ENCODE measurements around the gene FRMD1.

The FRMD1 gene

DNA sequence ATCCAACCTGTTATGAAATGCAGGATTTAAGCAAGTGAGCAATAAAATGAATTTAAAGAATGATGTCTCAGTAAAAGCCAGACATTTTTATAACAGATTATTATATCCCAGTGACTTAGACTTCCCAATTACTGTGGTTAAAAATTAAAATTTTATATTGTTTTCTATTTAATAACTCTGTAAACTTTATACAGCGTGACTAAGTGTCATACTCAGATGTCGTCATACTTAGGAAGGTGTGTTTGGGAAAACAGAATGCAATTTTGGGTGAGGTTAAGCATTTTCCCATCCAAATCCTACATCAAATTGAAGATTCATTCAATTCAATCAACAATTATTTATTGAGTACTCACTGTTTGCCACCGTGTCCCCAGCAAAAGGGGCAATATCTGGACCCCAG lies 31.4 kb upstream of the FRMD1 start:
- no peak for DNase-seq

DNA sequence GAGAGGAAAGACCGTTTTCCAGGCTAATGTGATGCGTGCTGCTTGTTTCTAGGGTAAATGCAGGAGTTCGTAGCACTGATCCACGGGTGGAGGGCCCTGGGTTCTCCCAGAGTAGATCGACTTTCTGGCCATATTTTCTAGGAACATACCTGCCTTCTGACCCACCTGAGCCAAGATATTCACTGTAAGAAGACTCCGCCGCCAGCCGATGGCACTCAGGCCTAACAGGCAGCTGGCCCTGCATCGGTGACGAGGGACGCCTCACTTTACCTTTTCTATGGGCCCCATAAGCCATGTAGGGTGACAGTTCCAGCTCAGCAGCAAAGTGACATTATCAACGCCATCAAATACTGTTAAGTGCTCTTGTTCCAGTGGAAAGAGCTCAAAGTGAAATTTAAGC lies 30.2 kb upstream of the FRMD1 start:
- no peak for DNase-seq

DNA sequence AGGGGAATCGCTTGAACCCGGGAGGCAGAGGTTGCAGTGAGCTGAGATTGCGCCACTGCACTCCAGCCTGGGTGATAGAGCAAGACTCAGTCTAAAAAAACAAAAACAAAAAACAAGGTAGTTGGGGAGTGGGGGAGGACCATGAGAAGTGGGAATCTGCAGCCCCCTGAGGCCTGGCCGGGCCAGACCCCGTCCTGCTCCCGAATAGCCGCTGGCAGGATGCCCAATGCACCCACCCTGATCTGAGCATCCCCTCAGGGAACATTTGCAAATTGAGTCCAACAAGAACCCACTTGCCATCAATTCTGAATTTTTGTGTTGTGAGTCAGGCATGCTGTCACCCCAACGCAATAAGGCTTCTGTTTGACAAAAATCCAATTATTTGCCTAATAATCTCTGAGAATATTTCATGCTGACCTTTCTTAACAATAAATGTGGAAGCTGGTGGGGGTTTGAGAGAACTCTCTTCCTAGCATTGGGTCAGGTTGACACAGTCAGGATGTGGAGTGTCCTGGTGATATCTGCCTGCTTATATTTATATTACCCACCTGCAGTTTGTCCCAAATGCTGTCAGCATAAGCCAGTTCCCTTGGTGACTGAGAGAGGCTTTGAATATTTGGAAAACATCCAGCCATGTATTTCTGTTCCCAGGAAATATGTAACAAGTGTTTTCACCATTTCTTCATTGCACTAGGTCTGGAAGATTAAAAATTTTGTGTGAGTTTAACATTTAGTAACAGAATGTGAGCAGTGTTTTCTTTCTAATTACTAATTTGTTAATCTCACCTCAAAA lies 28.4 kb upstream of the FRMD1 start:
- DNase-seq = no peak

DNA sequence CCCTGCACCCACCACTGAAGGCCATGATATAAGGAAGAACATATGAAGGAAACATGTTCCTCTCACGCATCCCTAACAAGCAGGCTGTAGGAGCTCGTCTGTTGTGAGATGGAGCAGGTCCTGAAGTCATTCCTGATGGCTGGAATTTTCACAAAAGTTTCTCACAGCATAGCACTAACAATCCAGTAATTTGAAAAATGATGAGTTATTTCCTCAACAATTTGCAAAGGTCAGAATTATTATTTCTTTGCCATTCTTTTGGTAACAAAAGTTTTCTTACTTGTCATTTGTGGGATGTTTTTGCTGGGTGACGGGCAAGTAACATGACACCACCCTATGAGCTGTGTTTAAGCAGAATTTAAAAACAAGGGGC lies 27.6 kb upstream of the FRMD1 start:
- DNase-seq = no peak

DNA sequence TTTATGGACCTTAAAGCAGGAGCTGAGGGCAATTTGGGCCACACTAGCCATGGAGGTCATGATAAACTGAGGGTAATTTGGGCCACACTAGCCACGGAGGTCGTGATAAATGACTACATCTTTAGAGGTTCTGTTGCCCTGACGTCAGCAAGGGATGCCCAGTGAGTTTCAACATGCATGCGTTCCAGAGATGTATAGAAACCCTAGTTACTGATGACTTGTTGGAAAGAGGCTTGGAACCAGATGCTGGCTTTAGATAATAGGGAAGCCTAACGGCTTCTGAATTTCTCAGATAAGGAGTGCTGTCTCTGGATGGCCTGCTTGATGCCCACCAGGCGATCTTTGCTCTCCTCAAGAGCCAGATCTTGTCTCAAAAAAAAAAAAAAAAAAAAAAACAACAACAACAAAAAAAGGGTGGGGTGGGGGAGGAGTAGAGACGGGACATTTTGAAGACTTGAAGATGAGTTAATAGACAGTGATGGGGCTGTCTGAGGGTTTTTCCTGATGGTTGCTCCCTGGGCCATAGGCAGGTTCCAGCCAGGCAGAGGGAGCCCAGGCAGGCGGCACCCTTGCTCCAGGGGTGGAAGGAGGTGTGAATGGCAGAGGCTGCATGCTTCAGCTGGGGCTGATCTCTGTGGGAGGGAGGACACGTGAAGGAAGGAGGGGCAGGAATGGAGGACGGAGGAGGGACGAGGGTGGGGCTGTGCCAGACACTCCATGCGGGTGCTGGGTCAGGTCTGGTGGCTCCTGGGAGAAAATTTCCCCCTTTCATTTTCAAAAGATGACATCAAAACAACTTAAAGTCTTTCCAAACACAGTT lies 27.0 kb upstream of the FRMD1 start:
- DNase-seq = no peak

DNA sequence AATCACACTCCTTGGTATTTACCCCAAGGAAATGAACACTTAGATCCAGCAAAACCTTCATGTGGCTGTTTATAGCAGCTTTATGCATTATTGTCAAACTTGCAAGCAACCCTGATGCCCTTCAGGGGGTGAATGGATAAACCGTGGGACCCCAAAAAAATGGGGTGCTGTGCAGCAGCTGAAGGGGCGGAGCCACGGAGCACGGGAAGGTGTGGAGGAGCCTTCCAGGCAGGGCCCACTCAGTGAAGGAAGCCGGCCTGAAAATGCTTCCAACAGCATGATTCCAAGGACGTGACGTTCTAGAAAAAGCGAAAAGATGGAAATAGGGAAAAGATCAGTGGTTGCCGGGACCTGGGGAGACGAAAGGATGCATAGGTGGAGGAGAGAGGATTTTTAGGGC lies 25.6 kb upstream of the FRMD1 start:
- no peak for DNase-seq

DNA sequence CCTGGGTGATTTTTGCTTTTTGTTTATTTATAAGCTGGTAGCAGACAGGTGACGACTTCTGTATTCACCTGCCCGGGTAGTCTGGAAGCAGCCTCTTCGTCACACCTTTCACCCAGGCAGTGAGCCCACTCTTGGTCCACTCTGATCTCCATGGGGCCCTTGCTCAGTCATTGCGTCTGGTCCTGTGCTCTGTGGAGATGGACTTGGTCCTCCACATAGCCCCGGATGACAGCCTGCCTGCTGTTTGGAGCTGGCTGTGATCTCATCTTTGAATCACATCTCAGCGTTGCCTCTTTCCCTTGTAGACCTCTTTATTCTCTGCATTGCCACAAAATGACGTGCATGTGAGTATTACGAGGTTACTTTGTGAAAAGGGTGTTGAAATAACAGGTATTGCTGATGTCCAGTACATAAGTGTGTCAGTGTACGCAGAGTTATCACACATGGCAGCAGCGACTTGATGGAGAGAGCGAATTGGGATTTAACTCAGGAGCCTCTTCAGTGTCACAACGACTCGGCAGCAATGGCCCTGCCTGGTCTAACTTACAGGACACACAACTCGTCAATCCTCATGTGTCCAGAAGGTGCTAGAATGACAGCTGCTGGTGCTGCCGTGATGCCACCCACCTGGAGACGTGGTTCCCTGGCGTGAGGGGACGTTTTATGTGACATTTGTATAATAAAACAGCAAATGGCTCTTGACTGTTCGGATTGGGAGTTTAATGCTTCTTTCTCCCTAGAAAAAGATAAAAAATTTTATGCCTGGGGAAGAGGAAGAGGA lies 24.2 kb upstream of the FRMD1 start:
- DNase-seq = no peak

DNA sequence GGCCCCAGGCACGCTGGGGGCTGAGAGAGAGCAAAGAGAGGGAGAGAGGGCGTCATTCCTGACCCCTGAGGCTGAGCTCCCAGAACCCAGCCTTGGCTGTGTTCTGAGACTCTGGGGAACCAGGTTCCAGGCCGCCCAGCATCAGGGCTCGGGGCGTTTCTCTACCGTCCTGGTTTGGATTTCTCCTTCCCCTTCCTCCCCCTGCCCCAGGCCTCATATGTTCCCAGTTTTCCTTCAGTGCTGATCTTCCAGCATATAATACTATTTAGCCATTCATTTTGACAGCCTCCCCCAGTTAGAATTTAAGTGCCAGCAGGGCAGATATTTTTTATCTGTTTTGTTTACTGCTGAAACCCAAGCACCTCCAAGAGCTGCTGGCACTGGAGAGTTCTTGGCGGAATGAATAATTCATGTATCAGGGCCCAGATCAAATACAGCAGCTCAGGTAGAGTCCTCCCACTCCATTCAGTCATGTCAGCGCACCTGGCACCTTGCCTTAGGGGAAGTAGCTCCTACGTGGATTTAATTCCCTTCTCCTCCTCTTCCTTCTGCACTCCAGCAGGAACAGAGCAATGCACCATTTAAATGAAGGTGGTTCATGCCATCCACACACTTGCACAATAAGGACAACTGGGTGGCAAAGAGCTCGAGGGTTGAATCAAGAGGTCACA lies 23.4 kb upstream of the FRMD1 start:
- DNase-seq = no peak

DNA sequence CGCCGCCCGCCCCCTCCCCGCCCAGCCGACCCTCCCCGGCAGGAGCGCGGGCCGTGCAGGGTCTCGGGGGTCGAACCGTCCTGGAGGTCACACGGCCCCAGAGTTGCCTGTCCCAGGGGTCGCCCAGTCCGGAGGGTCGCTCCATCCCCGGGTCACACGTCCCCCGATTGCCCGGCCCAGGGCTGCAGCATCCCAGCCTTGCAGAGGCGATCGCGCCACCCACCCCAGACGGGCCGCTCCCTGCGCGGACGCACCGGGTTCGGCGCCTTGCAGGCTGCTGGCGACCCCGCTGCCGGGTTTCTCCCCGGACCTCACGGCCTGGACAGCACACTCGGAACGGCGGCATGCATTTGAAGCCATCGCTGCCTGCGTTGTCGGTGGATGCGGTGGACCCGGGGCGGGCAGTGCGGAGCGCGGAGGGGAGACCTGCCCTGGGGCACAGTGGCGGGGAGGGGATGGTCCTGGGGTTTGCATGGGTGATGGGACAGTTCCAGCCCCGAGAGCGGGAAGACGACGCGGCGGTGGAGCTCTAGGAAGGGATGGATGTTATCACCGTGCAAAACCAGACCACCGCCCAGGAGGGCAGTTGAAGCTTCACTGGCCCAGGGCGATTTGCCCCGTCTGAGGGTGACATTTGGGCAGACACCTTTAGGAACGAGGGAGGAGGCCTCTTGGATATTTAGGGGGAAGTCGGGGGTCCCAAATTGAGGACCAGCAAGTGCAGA lies 22.7 kb upstream of the FRMD1 start:
- DNase-seq = no peak

DNA sequence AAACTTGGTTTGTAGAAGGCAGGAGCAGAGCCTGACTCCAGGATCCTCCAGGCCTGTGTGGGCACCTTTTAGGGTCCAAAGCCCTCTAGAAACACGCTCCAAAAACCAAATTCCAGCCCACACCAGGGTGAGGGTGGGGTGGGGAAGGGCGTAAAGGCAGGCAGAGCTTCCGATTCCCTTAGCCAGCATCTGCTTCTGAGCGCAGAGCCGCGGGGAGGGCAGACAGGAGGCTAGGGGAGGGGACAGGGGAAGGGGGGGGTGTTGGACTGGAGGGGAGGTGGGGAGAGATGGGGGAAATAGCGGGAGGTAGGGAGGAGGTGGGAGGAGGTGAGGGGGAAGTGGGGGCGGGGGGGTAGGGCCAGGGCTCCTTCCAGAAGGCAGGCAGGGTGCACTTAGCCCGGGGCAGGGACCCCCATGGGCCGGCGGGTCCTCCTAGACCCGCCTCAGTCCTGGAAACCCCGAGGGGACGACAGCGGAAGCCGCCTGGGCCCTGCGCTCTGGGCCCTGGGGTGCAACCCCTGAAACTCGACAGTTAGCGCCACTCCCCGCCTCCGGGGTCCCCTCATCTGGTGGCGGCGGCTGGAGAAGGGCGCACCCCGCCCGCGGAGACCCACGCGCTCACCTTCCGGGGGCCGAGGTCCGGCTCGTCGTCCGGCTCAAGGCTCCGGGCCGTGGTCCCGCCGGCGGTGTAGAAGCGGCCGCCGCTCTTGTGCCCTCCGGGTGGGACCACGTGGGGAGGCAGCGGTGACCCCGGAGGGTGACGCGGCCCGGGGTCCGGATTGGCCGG lies 22.0 kb upstream of the FRMD1 start:
- DNase-seq = no peak

DNA sequence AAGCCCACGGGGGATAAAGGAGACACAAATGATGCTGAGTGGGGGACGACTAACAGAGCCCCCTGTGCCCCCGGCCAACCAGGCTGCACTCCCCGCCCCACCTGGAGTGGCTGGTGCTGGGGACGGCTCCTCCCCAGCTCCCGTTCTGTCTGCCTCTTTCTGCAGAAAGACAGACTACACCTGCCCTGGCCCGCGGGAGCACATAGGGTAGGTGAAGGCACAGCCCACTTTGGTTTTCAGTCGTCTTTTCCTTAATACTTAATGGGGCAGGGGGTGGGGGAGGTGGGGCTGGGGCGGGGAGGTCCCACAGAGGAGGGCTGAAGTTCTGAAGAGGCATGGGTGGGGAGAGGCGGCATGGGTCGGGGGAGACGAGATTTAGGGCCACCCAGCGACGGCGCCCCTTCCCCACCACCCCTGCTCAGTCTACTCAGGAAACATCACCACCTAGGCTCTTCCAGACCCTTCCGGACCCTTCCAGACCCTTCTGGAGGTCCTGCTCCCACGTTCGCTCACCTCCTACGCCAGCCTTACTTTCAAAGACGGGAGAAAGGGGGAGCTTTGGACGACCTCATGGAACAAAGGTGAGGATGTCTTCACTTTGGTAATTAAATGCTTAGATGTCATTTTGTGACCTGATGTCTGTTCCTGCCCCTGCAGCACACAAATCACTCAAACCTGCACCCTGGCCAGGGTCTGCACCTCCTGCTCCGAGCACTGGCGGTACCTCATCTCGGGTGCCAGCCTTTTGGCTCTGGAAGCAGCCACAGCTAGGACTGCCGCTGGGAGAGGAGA lies 21.2 kb upstream of the FRMD1 start:
- no peak for DNase-seq

DNA sequence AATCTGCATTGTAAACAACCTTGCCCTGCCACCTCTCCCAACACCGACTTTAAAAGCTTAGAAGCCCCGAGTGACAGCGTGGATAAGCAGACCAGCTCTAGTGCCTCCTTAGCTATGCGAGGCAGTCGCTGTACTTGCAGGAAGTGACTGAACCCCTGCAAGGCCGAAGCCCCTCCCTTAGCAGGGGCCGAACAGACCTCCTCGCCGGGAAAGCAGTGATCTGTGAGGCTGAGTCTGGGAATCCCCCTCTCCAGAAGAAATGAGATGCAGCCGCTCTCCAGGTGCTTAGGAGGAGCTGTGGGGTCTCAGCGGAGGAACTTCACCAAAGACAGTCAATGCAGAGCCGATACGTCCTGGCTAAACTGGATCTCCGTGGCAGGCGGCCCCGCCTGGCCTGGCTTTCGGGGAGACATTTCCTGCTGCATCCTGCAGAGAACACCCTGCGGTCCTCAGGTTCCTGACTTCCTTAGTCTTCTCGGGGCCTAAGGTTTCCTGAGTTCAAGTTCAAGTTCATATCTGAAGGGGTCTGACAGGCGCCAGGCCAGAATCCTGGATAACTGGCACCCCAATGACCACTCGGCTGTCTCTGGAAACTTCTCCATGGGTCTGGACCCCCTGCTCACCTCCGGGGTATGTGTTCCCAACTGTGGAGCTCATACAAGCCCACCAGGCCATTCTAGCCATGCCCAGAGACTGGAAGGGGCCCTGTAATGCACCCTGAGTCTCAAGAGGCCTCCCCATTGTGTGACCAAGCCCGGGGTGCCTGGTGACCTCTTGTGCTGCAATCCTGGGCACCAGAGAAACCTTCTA lies 20.4 kb upstream of the FRMD1 start:
- no peak for DNase-seq

DNA sequence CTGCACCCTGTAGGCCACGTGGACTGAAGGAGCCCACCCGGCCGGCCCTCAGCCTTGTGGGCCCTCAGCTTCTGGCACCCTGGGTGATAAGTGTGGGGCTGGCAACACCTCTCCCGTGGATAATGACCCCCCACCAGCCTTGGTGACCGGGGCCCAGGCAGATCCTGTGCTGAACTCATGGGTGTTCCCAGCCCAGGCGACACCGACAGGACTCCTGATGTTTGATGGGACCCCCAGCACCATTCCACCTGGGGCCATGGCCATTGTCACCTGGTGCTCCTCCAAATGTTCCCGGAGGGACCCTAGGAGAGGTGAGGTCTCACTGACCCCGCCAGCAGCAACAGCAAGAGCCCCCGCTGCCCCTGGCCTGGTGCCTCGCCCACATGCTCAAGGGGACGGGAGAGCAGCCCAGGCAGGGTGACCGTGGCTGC lies 19.4 kb upstream of the FRMD1 start:
- no peak for DNase-seq

DNA sequence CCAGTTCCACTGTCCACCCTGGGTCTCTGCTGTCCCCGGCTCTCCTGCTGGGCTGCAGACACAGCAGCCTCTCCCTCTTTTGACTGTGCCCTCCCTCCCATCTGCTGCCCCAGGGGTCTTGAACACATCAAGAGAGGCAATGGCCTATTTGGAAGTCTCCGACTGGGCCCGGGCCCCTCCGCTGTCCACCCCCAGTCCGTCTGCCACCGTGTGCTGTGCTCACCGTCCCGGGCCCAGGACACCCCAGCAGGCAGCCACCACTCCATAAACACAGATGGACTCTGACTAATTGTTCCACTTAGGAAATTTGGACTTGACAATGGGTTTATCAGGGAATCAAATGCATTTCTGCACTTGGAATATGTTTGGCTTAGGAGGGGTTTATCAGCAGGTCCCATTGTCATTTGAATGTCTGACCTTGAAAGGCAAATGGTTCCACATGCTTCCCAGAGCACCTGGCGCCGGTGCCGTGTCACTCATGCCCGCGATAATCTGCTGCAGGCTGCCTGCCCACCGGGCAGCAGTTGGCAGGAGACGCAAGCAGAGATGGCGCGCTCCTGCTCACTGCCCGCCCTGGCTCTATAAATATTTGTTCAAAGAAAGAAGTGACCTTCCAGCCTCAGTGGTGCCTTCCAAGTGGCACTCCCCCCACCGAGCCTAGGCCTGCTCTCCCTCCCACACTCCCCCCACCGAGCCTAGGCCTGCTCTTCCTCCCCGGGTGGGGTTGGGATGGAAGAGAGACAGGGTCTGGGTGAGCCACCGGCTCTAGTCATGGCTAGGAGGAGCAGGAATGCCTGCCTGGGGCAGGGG lies 18.8 kb upstream of the FRMD1 start:
- DNase-seq = no peak

DNA sequence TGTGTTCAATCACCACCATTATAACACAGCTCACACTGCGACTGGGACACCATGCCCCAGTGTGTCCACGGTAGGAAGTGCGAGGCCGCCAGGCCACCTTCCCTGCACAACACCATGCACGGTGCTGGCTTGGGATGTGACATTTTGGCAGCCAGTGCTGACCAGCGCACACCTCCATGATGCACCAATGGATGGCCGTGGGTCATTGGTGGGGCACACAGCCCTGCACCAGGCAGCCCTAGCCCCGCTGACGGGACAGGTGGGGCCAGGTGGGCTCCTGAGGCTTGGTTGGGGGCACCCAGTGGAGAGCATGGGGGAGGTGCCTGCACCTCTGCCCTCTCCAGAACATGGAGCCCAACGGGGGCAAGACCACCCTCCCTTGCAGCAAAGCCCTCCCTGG lies 18.2 kb upstream of the FRMD1 start:
- DNase-seq = no peak

DNA sequence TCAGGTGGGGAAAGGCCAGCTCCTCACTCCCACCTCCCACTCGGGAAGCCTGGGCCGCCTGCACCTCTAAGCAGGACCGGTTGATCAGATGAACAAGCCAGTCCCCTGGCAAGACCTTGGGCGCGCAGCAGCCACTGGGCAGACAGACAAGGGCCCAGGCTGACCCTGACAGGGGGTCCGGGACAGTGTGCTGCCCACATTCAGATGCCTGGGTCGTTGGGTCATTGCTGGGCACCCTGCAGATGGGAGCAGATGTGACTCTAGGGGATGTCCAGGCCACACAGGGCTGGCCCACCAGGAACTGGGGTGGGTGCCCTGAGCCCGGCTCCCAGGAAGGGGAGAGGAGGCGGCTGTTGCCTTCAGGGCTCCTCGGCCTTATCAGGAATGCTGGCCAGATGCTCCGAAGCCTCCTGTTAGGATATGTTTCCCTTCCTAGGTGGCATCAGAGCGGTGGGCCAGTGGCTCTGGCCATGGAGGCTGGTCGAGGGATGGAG lies 17.3 kb upstream of the FRMD1 start:
- DNase-seq = no peak

DNA sequence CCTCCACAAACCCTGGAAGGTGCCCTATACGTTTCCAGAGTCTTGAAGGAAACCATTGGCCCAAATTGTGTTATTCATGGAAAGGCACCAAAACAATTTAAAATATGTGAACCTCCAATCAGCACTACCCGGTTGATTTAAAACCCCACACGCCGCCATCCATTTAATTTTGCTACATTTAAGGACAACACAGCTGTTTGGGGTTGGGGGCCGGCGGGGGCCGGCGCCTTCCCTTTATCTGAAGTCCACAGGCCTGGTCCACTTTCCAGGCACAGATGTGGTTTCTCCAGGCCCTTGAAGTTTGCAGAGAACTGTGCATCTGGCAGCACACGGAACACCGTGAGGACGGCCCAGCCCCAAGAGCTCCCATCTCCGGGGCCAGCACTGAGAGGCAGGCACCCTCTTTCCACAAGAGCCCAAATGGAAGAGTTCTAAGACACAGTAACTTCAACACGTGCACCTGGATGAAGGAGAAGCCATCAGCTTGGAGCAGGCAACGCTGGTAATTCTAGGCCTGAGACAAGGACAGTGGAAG lies 16.8 kb upstream of the FRMD1 start:
- DNase-seq = no peak

DNA sequence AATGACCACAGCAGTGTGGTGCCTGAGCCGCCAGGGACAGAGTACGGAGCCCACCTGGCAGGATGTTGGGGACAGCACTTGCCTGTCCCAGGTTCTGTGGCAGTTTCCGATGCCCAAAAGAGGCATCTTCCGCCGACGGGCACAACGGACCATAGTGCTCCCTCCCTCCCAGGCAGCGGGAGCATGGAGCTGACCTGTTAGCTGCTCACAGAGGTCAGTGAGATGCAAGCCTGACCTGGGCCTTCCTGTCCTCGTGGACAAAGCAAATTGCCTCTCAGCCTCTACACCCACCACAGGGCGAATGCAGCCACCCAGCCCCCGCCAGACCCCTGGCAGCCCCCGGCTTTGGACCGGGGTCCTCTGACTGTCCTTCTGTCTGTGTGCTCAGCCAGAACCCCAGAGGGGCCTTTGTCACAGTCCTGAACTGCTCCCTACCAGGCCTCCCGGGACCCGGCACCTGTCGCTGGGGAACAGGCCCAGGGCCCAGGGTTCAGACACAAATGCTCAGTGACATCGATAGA lies 16.2 kb upstream of the FRMD1 start:
- DNase-seq = no peak
